GM23338 (cell line): ENCODE measurements around the gene ANKRD2. TPM values are rescaled to one million over a fixed set of nuclear protein-coding genes. Genes with fewer than 3 reads are reported as not detected.
A peak's percentile ranks its signal among the peaks of the same experiment; 100 is the strongest.

Experiments
- ATAC-seq: fragments of 200-7000 bp; cut with Tn5 transposase; 3 replicates; pipeline ENCODE4 v1.9.1; 2020
- DNase-seq: peaks from one replicate; pipeline ENCODE4 v3.0.0-alpha.2; 2015; ENCODE audit warnings: low spot score
- H2AFZ ChIP-seq: fragments of 200-600 bp; sonication (generic); 2 replicates; pipeline ENCODE4 v1.8.0; 2016; ENCODE audit warnings: antibody characterized with exemption, mild to moderate bottlenecking, moderate library complexity
- H3F3A ChIP-seq: fragments of 200-600 bp; sonication (generic); replicated peaks from 2 replicates; pipeline ENCODE4 v1.8.0; 2017; ENCODE audit warnings: antibody characterized with exemption, mixed run types, low read depth
- H3K27ac ChIP-seq: fragments of 200-600 bp; sonication (generic); 2 replicates; pipeline ENCODE4 v1.6.1; 2016; ENCODE audit warnings: low read depth
- H3K27me3 ChIP-seq: fragments of 200-600 bp; sonication (generic); 2 replicates; pipeline ENCODE4 v1.8.0; 2016; ENCODE audit warnings: mild to moderate bottlenecking, mixed run types, moderate library complexity; ENCODE audit not compliant: insufficient read depth
- H3K36me3 ChIP-seq: fragments of 200-600 bp; sonication (generic); 2 replicates; pipeline ENCODE4 v1.8.0; 2016; ENCODE audit warnings: mild to moderate bottlenecking; ENCODE audit not compliant: insufficient read depth
- H3K4me1 ChIP-seq: fragments of 200-600 bp; sonication (generic); 2 replicates; pipeline ENCODE4 v1.8.0; 2016; ENCODE audit warnings: mild to moderate bottlenecking, moderate library complexity; ENCODE audit not compliant: insufficient read depth
- H3K4me2 ChIP-seq: fragments of 200-600 bp; sonication (generic); 2 replicates; pipeline ENCODE4 v1.7.1; 2017; ENCODE audit warnings: mixed run types
- H3K4me3 ChIP-seq: fragments of 200-600 bp; sonication (generic); 2 replicates; pipeline ENCODE4 v1.6.1; 2016; ENCODE audit warnings: mixed run types
- H3K79me2 ChIP-seq: fragments of 200-600 bp; sonication (generic); replicated peaks from 2 replicates; pipeline ENCODE4 v1.8.0; 2017; ENCODE audit warnings: mild to moderate bottlenecking; ENCODE audit not compliant: insufficient read depth
- H3K9me2 ChIP-seq: fragments of 200-600 bp; sonication (generic); 2 replicates; pipeline ENCODE4 v1.8.0; 2017; ENCODE audit not compliant: insufficient read depth
- H4K20me1 ChIP-seq: fragments of 200-600 bp; sonication (generic); replicated peaks from 2 replicates; pipeline ENCODE4 v1.8.0; 2017; ENCODE audit warnings: mild to moderate bottlenecking; ENCODE audit not compliant: insufficient read depth
- H3K27ac Mint-ChIP-seq: 2 replicates; pipeline ENCODE4 v1.8.0; 2020; ENCODE audit warnings: inconsistent platforms, mild to moderate bottlenecking, moderate library complexity, mixed read lengths
- H3K27me3 Mint-ChIP-seq: 3 replicates; pipeline ENCODE4 v1.8.0; 2022; ENCODE audit warnings: low read depth, mild to moderate bottlenecking, moderate library complexity, mixed read lengths, inconsistent platforms; ENCODE audit not compliant: insufficient read depth, poor library complexity
- H3K36me3 Mint-ChIP-seq: 3 replicates; pipeline ENCODE4 v1.8.0; 2021; ENCODE audit warnings: low read depth, mild to moderate bottlenecking, inconsistent platforms, moderate library complexity, mixed read lengths
- H3K4me1 Mint-ChIP-seq: 3 replicates; pipeline ENCODE4 v1.8.0; 2020; ENCODE audit warnings: mild to moderate bottlenecking, inconsistent platforms, mixed read lengths
- H3K4me3 Mint-ChIP-seq: 3 replicates; pipeline ENCODE4 v1.8.0; 2021; ENCODE audit warnings: moderate library complexity, mild to moderate bottlenecking, inconsistent platforms, mixed read lengths
- H3K9me3 Mint-ChIP-seq: 3 replicates; pipeline ENCODE4 v1.8.0; 2020; ENCODE audit warnings: moderate library complexity, mild to moderate bottlenecking, inconsistent platforms, mixed read lengths
- CREB1 ChIP-seq: fragments of 250-450 bp; sonication (Bioruptor Pico); IDR thresholded peaks from 2 replicates; pipeline ENCODE4 v1.5.0; 2020; ENCODE audit warnings: low read depth, mild to moderate bottlenecking, moderate library complexity
- CTCF ChIP-seq, 2 experiments: fragments of 200-600 bp in 1 of 2; sonication (generic) in 1 of 2; conservative IDR thresholded peaks; 2 replicates each; pipeline versions ENCODE4 v1.5.1 to v1.6.1; 2016 to 2017; ENCODE audit warnings: antibody characterized with exemption in 2 of 2, low read depth in 2 of 2, mild to moderate bottlenecking in 2 of 2, moderate library complexity in 1 of 2
- ETS1 ChIP-seq: IDR thresholded peaks from 2 replicates; pipeline ENCODE4 v1.6.1; 2016; ENCODE audit warnings: antibody characterized with exemption
- EZH2 ChIP-seq: fragments of 200-600 bp; sonication (generic); IDR thresholded peaks from one replicate; pipeline ENCODE4 v1.8.0; 2017; ENCODE audit warnings: antibody characterized with exemption, mild to moderate bottlenecking, low read depth; ENCODE audit not compliant: unreplicated experiment
- EZH2phosphoT487 ChIP-seq: fragments of 200-600 bp; sonication (generic); IDR thresholded peaks from one replicate; pipeline ENCODE4 v1.8.1; 2018; ENCODE audit warnings: antibody characterized with exemption; ENCODE audit not compliant: unreplicated experiment
- JUNB ChIP-seq: IDR thresholded peaks from one replicate; pipeline ENCODE4 v1.6.1; 2016; ENCODE audit warnings: antibody characterized with exemption; ENCODE audit not compliant: unreplicated experiment
- NANOG ChIP-seq: IDR thresholded peaks from 2 replicates; pipeline ENCODE4 v1.6.1; 2016; ENCODE audit warnings: antibody characterized with exemption, borderline replicate concordance
- STAT1 ChIP-seq: IDR thresholded peaks from one replicate; pipeline ENCODE4 v1.6.1; 2016; ENCODE audit warnings: antibody characterized with exemption; ENCODE audit not compliant: unreplicated experiment
- ZNF114 ChIP-seq: fragments of 250-450 bp; sonication (Bioruptor Pico); IDR thresholded peaks from 2 replicates; pipeline ENCODE4 v1.5.0; 2020; ENCODE audit warnings: mild to moderate bottlenecking, moderate library complexity
- ZNF331 ChIP-seq: fragments of 250-450 bp; sonication (Bioruptor Pico); IDR thresholded peaks from 2 replicates; pipeline ENCODE4 v1.5.0; 2020; ENCODE audit warnings: low read depth, mild to moderate bottlenecking, moderate library complexity
- polyA plus RNA-seq: library from polyadenylated mRNA; unstranded; fragments of >200 nt; fragmentation: Nextera tagmentation; extraction: Ambion mirVana; gene quantifications from 2 replicates; pipeline ENCODE4 v1.2.1, GENCODE V29; 2016
- total RNA-seq: library from RNA; depleted of rRNA; stranded (reverse); fragments of >200 nt; shearing (Covaris generic); gene quantifications from 2 replicates; pipeline ENCODE4 v1.2.3, GENCODE V29; 2014
- TF ChIP-seq, protein P1 (sequence below): fragments of 250-450 bp; sonication (Bioruptor Pico); IDR thresholded peaks from 2 replicates; pipeline ENCODE4 v1.5.0; 2020; ENCODE audit warnings: mild to moderate bottlenecking, moderate library complexity

ANKRD2 gene
- total and polyA plus RNA-seq, 2 experiments from 2014 or later, result not detected

- no peaks in the 10 kb centered on the region for H3K36me3 ChIP-seq
- Mint-ChIP-seq H3K4me1 (peaks cover 17% of the 10 kb centered on the region; the same call in 2 of the 3 replicates), H3K27me3 (peaks cover 6% of the 10 kb centered on the region), H3K27ac (no peak overlapping the region), H3K9me3 (no peaks in the 10 kb centered on the region), H3K4me3 (no peak overlapping the region), H3K36me3 (peaks cover 2% of the 10 kb centered on the region; the same call in 1 of the 3 replicates)
- no peaks in the 10 kb centered on the region for H3K9me2 ChIP-seq
- H4K20me1 ChIP-seq, result 0 out of 2 replicates have a peak, but pooled peaks cover 3% of the 10 kb centered on the region
- no peak overlapping the region for H3K4me2 ChIP-seq
- H3K4me1 ChIP-seq, result no peaks in the 10 kb centered on the region; the same call in 1 of the 2 replicates
- 0 out of 2 replicates have a peak overlapping the region, but pooled peaks have one; percentile 39 for H3K27ac ChIP-seq
- DNase-seq (peak; percentile 58), ATAC-seq (no peak)
- H3K79me2 ChIP-seq, result no peaks in the 10 kb centered on the region
- no peaks in the 10 kb centered on the region for H3F3A ChIP-seq
- H3K27me3 ChIP-seq, result no peaks in the 10 kb centered on the region
- H3K4me3 ChIP-seq, result no peak overlapping the region
- no peak overlapping the region for H2AFZ ChIP-seq
- TF ChIP-seq EZH2phosphoT487, result no peak
- no peak for TF ChIP-seq EZH2
- TF ChIP-seq NANOG, result no peak
- TF ChIP-seq ZNF114 (CRISPR knock-in tag), result no peak
Observed at GRCh38 chr10:97574374-97575126, 2.0 kb downstream of the ANKRD2 start.

DNA sequence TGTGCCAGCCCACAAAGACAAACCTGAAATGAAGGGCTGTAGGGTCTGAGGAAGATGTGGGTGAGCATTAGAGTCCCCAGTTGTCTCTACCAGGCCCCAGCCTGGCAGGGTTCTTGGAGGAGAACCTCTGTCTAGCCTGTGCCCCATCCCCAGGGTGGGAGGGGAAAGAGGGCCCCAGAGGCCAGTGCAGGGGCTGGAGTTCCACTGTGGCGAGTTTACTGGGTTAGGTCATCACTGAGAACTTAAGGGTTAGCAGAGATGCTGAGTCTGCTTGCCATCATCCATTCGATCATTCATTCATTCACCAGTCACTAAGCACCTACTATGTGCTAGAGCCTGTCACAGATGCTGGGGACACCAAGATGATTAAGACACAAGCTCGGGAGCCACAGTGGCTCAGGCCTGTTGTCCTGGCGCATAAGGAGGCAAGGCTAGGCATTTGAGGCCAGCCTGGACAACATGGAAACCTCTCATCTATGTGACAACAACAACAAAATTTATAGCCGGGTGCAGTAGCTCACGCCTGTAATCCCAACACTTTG lies 2.6 kb downstream of the ANKRD2 start:
- no peak overlapping the region for H3K27ac Mint-ChIP-seq
- Histone ChIP-seq H2AFZ (no peak overlapping the region), H3K27me3 (no peaks in the 10 kb centered on the region), H3K4me3 (no peak overlapping the region), H3K4me2 (no peak overlapping the region), H3F3A (no peaks in the 10 kb centered on the region), H3K9me2 (no peaks in the 10 kb centered on the region), H3K36me3 (no peaks in the 10 kb centered on the region), H3K4me1 (no peaks in the 10 kb centered on the region; the same call in 1 of the 2 replicates), H4K20me1 (0 out of 2 replicates have a peak, but pooled peaks cover 3% of the 10 kb centered on the region), H3K27ac (no peak overlapping the region; the same call in 1 of the 2 replicates), H3K79me2 (no peaks in the 10 kb centered on the region)
- peaks cover 6% of the 10 kb centered on the region for H3K27me3 Mint-ChIP-seq
- DNase-seq (no peak), ATAC-seq (no peak)
- H3K36me3 Mint-ChIP-seq, result no peaks in the 10 kb centered on the region
- H3K4me1 Mint-ChIP-seq, result peaks cover 17% of the 10 kb centered on the region; the same call in 2 of the 3 replicates
- H3K4me3 Mint-ChIP-seq, result no peak overlapping the region
- no peaks in the 10 kb centered on the region for H3K9me3 Mint-ChIP-seq
- TF ChIP-seq, protein P1, sequence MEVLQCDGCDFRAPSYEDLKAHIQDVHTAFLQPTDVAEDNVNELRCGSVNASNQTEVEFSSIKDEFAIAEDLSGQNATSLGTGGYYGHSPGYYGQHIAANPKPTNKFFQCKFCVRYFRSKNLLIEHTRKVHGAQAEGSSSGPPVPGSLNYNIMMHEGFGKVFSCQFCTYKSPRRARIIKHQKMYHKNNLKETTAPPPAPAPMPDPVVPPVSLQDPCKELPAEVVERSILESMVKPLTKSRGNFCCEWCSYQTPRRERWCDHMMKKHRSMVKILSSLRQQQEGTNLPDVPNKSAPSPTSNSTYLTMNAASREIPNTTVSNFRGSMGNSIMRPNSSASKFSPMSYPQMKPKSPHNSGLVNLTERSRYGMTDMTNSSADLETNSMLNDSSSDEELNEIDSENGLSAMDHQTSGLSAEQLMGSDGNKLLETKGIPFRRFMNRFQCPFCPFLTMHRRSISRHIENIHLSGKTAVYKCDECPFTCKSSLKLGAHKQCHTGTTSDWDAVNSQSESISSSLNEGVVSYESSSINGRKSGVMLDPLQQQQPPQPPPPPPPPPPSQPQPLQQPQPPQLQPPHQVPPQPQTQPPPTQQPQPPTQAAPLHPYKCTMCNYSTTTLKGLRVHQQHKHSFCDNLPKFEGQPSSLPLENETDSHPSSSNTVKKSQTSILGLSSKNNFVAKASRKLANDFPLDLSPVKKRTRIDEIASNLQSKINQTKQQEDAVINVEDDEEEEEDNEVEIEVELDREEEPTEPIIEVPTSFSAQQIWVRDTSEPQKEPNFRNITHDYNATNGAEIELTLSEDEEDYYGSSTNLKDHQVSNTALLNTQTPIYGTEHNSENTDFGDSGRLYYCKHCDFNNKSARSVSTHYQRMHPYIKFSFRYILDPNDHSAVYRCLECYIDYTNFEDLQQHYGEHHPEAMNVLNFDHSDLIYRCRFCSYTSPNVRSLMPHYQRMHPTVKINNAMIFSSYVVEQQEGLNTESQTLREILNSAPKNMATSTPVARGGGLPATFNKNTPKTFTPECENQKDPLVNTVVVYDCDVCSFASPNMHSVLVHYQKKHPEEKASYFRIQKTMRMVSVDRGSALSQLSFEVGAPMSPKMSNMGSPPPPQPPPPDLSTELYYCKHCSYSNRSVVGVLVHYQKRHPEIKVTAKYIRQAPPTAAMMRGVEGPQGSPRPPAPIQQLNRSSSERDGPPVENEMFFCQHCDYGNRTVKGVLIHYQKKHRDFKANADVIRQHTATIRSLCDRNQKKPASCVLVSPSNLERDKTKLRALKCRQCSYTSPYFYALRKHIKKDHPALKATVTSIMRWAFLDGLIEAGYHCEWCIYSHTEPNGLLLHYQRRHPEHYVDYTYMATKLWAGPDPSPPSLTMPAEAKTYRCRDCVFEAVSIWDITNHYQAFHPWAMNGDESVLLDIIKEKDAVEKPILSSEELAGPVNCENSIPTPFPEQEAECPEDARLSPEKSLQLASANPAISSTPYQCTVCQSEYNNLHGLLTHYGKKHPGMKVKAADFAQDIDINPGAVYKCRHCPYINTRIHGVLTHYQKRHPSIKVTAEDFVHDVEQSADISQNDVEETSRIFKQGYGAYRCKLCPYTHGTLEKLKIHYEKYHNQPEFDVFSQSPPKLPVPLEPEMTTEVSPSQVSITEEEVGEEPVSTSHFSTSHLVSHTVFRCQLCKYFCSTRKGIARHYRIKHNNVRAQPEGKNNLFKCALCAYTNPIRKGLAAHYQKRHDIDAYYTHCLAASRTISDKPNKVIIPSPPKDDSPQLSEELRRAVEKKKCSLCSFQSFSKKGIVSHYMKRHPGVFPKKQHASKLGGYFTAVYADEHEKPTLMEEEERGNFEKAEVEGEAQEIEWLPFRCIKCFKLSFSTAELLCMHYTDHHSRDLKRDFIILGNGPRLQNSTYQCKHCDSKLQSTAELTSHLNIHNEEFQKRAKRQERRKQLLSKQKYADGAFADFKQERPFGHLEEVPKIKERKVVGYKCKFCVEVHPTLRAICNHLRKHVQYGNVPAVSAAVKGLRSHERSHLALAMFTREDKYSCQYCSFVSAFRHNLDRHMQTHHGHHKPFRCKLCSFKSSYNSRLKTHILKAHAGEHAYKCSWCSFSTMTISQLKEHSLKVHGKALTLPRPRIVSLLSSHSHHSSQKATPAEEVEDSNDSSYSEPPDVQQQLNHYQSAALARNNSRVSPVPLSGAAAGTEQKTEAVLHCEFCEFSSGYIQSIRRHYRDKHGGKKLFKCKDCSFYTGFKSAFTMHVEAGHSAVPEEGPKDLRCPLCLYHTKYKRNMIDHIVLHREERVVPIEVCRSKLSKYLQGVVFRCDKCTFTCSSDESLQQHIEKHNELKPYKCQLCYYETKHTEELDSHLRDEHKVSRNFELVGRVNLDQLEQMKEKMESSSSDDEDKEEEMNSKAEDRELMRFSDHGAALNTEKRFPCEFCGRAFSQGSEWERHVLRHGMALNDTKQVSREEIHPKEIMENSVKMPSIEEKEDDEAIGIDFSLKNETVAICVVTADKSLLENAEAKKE (CRISPR knock-in tag), result no peak
- TF ChIP-seq CTCF (conservative IDR thresholded peaks at IDR 0.05; ENCODE audit: low read depth in 2 of 2) (no peak), NANOG (no peak), ETS1 (no peak), ZNF331 (CRISPR knock-in tag) (no peak), STAT1 (no peak), CREB1 (CRISPR knock-in tag) (no peak), ZNF114 (CRISPR knock-in tag) (no peak), JUNB (no peak), EZH2phosphoT487 (no peak)
